HPDE6-E6E7 (cell line): ENCODE results near the gene IPO5.
A peak's percentile ranks its signal among the peaks of the same experiment; 100 is the strongest.

ENCODE experiments used
- DNase-seq: peaks from one replicate; pipeline ENCODE4 v3.0.0; 2011; ENCODE audit warnings: missing footprints; ENCODE audit errors: extremely low spot score

Gene IPO5

DNA sequence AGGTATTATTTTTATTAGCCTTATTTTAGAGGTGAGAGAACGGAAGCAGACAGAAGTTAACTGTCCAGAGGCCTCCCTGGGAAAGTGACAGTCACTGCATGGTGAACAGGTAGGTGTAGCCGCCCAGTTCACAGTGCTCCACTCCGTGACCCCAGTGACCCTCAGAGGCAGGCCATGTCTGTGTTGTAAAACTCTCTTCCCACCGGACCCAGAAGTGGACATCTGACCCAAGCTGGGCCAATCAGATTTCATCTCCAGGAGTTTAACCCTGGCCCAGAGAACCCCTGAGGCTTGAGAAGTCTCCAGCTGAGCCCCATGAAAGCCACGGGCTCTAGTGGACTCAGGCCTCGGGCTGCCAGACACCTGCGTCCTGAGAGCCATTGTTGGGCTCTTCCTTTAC is 105.8 kb downstream of the IPO5 start:
- no peak for DNase-seq

GRCh38 chr13:98060282-98060681 is 106.8 kb downstream of the IPO5 start:
- no peak for DNase-seq

- no peak for DNase-seq
Measured at GRCh38 chr13:98065468-98065867, 112.0 kb downstream of the IPO5 start.

DNA sequence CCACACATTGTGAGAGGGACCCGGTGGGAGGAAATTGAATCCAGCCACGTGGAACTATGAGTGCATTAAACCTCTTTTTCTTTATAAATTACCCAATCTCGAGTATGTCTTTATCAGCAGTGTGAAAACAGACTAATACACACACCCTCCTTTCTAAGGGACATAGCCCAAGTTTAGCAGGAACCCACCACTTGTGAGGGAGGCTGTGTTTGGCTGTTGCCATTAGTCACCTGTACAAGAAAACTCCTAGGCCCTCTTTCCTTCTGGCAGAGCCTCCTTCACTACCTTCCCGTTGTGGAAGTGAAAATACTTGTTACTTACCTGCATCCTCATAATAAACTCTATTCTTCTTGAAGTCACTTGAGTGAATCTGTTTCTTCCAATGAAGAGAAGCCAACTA is 113.2 kb downstream of the IPO5 start:
- DNase-seq = no peak

- peak; percentile 29 for DNase-seq
Measured at GRCh38 chr13:98068521-98068920, 115.0 kb downstream of the IPO5 start.

DNA sequence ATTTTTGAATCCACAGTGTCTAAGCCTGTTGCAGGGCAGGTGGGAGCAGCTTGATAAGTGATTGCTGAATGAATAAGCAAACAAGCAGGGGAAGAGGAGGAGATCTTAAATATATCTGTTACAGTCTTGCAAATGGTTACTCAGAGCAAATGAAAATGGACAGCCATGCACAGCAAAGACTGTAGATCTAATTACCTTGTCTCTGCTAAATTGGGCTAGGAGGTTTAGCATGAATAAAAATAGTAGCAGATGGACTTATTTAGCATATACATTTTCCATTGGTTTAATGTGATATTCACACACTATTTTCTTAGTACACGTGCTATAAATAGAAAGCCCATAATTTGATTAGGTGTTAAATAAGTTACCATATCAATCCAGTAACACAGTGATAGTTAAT is 116.5 kb downstream of the IPO5 start:
- DNase-seq = no peak

GRCh38 chr13:98071316-98071715 is 117.8 kb downstream of the IPO5 start:
- no peak for DNase-seq

DNA sequence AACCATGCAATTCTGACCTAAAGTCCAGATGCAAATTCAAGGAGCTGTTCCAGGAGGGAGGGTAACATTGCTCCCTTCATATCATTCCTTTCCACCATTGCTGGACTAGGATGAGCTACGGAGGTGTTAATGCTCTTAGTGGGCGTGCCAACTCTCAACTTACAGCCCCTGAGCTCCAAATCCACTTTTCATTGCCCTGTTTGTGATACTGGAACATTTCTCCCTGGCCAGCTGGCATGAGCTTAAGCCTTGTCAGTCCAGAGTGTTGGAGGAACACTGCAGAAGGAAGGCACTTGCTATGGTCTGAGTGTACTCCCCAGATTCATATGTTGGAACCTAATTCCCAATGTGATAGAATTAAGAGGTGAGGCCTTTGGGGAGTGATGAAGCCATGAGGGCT is 119.0 kb downstream of the IPO5 start:
- DNase-seq = no peak
